ENCODE measurements around the gene S100A11. TPM values are rescaled to one million over a fixed set of nuclear protein-coding genes. Genes with fewer than 3 reads are reported as not detected.

The S100A11 gene
- total RNA-seq, 1 experiment from 2014 or later = 602 TPM

- in situ Hi-C loops (cut with HindIII; ENCODE audit: low pct_unique_long_range_greater_than_20kb, low sequenced_read_pairs) = no loop called here
Observed at GRCh38 chr1:152018537-152018936, 18.3 kb downstream of the S100A11 start.

GRCh38 chr1:152015766-152016165, 21.0 kb downstream of the S100A11 start:
- peak; percentile 28 for DNase-seq (ENCODE audit: low read depth, low spot score)
- in situ Hi-C loops (cut with HindIII; ENCODE audit: low pct_unique_long_range_greater_than_20kb, low sequenced_read_pairs) = no loop called here

More at GRCh38 chr1:152018537-152018936, 18.3 kb downstream of the S100A11 start:
- peak; percentile 79 for DNase-seq (ENCODE audit: low read depth, low spot score)

GRCh38 chr1:152014943-152015342, 21.9 kb downstream of the S100A11 start:
- in situ Hi-C loops (cut with HindIII; ENCODE audit: low pct_unique_long_range_greater_than_20kb, low sequenced_read_pairs) = loop anchor here (5.0 kb wide), 1 partner anchor 93 kb away; no protein-coding TSS in a partner anchor
- DNase-seq (ENCODE audit: low read depth, low spot score) = no peak

GRCh38 chr1:152013664-152014237, 23.1 kb downstream of the S100A11 start:
- peak; percentile 80 for DNase-seq (ENCODE audit: low read depth, low spot score)
- in situ Hi-C loops (cut with HindIII; ENCODE audit: low pct_unique_long_range_greater_than_20kb, low sequenced_read_pairs) = loop anchor here (5.0 kb wide), 1 partner anchor 91 kb away; no protein-coding TSS in a partner anchor

- in situ Hi-C loops (cut with HindIII; ENCODE audit: low pct_unique_long_range_greater_than_20kb, low sequenced_read_pairs) = loop anchor here (5.0 kb wide), 1 partner anchor 87 kb away; no protein-coding TSS in a partner anchor
- DNase-seq (ENCODE audit: low read depth, low spot score) = no peak
Observed at GRCh38 chr1:152009691-152010090, 27.1 kb downstream of the S100A11 start.

- in situ Hi-C loops (cut with HindIII; ENCODE audit: low pct_unique_long_range_greater_than_20kb, low sequenced_read_pairs) = no loop called here
Observed at GRCh38 chr1:152007047-152007446, 29.8 kb downstream of the S100A11 start.

GRCh38 chr1:152005360-152005912, 31.4 kb downstream of the S100A11 start:
- in situ Hi-C loops (cut with HindIII; ENCODE audit: low pct_unique_long_range_greater_than_20kb, low sequenced_read_pairs) = no loop called here
- DNase-seq (ENCODE audit: low read depth, low spot score) = no peak

More at GRCh38 chr1:152007047-152007446, 29.8 kb downstream of the S100A11 start:
- DNase-seq (ENCODE audit: low read depth, low spot score) = no peak

GRCh38 chr1:152003846-152004442, 32.9 kb downstream of the S100A11 start:
- DNase-seq (ENCODE audit: low read depth, low spot score) = peak; percentile 69
- in situ Hi-C loops (cut with HindIII; ENCODE audit: low pct_unique_long_range_greater_than_20kb, low sequenced_read_pairs) = no loop called here

GRCh38 chr1:152002960-152003359, 33.8 kb downstream of the S100A11 start:
- in situ Hi-C loops (cut with HindIII; ENCODE audit: low pct_unique_long_range_greater_than_20kb, low sequenced_read_pairs) = no loop called here
- no peak for DNase-seq (ENCODE audit: low read depth, low spot score)

GRCh38 chr1:152001631-152002584, 34.9 kb downstream of the S100A11 start:
- in situ Hi-C loops (cut with HindIII; ENCODE audit: low pct_unique_long_range_greater_than_20kb, low sequenced_read_pairs) = no loop called here
- DNase-seq (ENCODE audit: low read depth, low spot score) = peak; percentile 95

- in situ Hi-C loops (cut with HindIII; ENCODE audit: low pct_unique_long_range_greater_than_20kb, low sequenced_read_pairs) = no loop called here
- DNase-seq (ENCODE audit: low read depth, low spot score) = no peak
Observed at GRCh38 chr1:152000964-152001630, 35.7 kb downstream of the S100A11 start.

- in situ Hi-C loops (cut with HindIII; ENCODE audit: low pct_unique_long_range_greater_than_20kb, low sequenced_read_pairs) = no loop called here
- no peak for DNase-seq (ENCODE audit: low read depth, low spot score)
Observed at GRCh38 chr1:151998611-151999362, 38.0 kb downstream of the S100A11 start.

- in situ Hi-C loops (cut with HindIII; ENCODE audit: low pct_unique_long_range_greater_than_20kb, low sequenced_read_pairs) = no loop called here
Observed at GRCh38 chr1:151997284-151997570, 39.6 kb downstream of the S100A11 start.

GRCh38 chr1:151995774-151996173, 41.0 kb downstream of the S100A11 start:
- no peak for DNase-seq (ENCODE audit: low read depth, low spot score)

More at GRCh38 chr1:151997284-151997570, 39.6 kb downstream of the S100A11 start:
- DNase-seq (ENCODE audit: low read depth, low spot score) = no peak

GRCh38 chr1:151994956-151995355, 41.8 kb downstream of the S100A11 start:
- in situ Hi-C loops (cut with HindIII; ENCODE audit: low pct_unique_long_range_greater_than_20kb, low sequenced_read_pairs) = no loop called here
- peak; percentile 26 for DNase-seq (ENCODE audit: low read depth, low spot score)

More at GRCh38 chr1:151995774-151996173, 41.0 kb downstream of the S100A11 start:
- in situ Hi-C loops (cut with HindIII; ENCODE audit: low pct_unique_long_range_greater_than_20kb, low sequenced_read_pairs) = no loop called here

- in situ Hi-C loops (cut with HindIII; ENCODE audit: low pct_unique_long_range_greater_than_20kb, low sequenced_read_pairs) = no loop called here
- peak; percentile 79 for DNase-seq (ENCODE audit: low read depth, low spot score)
Observed at GRCh38 chr1:151993734-151994496, 42.9 kb downstream of the S100A11 start, which contains the start of gene S100A10. Gene S100A10 (minus strand): TSS chr1:151993859. CDS start chr1:151986230, 7,629 bp downstream.

All from SK-MEL-5 (cell line).